IPS-NIHi7 (cell line): Measurements from ENCODE around the gene RFC5.
"Not testable (repeated sequence)": the region's sequence is repeated elsewhere in the genome, so short reads cannot be mapped to it uniquely, and the experiment has no call there.

Experiments
- DNase-seq: peaks from one replicate; pipeline ENCODE4 v3.0.0; 2012; ENCODE audit warnings: mixed read lengths; ENCODE audit errors: extremely low spot score

Gene RFC5

DNA sequence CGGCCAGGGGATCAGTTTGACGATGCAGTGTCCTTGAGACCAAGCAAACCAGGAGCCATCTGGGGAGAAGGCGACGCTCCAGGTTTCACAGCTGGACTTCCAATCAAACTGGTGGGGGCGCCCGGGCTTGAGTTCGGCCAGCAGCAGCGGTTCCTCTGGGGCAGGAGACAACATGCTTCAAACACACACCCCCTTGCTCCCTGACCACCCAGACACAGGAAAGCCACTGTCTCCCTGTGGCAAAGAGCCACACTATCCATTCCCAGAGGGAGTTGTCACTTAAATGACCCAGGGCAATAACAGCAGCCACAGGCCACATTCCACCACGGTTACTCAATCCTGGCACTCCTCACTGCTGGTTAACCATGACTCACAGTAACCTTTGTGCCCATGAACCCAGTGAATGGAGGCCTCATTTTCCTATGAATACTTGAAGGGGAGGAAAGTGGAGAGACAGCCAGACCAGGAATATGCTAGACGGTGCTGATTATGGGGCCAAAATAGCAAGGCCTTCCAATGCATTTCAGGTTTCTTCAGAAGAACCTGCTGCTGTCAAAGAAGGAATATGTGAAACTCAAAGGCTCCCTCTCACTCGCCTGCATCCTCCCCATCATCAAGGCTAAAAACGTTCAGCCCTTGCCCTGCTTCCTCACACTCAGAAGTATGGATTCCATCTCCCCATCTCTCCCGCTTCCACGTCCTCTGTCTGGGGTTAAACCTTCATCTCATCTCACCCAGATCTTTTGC lies 36.0 kb downstream of the RFC5 start:
- DNase-seq = peak; percentile 29

- no peak for DNase-seq
Measured at GRCh38 chr12:118053071-118053985, 36.8 kb downstream of the RFC5 start.

GRCh38 chr12:118055144-118055557 lies 38.6 kb downstream of the RFC5 start:
- DNase-seq = peak; percentile 57

DNA sequence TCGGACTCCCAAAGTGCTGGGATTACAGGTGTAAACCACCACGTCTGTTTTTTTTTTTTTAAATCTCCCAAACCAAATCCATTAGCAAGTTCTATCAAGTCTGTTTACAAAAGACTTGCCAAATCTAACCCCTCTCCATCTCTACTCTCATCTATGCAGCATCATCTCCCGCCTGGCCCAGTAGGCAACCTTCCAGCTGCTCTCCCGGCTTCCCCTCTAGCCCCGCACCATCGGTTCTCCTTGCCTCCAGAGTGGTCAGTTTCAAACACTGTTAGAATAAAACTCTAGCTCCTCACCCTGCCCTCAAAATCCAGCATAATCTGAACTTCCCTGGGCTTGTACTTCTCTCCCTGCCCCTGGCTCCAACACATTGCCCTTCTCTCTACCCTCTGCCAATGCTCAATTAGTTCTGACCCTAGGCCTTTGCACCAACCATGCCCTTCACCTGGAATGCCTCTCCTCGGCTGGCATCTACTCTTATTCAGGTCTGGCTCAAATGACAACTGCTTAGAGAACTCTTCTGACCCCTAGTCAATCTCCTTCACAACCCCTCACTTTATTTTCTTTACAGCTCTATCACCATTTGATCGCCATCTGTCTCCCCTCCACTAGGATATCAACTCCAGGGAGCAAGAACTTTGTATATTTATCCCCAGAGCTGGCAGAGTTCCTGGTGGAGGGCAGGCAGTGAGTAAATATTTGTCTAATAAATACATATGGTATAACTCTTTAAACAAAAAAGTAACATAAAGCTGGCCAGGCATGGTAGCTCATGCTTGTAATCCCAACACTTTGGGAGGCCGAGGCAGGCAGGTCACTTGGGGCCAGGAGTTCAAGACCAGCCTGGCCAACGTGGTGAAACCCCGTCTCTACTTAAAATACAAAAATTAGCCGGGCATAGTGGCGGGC lies 39.6 kb downstream of the RFC5 start:
- DNase-seq = no peak

DNA sequence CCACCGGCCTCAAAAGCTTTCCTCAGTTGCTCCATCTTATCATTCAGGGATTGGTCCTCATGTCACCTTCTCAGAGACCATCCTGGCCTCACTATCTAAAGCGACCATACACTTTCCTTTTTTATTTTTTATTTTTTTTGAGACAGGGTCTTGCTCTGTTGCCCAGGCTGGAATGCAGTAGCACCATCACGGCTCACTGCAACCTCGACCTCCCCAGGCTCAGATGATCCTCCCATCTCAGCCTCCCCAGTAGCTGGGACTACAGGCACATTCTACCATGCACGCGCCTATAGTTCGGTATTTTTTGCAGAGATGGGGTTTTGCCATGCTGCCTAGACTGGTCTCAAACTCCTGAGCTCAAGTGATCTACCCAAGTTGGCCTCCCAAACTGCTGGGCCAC lies 41.7 kb downstream of the RFC5 start:
- DNase-seq = no peak

GRCh38 chr12:118058881-118059280 lies 42.4 kb downstream of the RFC5 start:
- no peak for DNase-seq

GRCh38 chr12:118059341-118060191 lies 43.1 kb downstream of the RFC5 start:
- no peak for DNase-seq

DNA sequence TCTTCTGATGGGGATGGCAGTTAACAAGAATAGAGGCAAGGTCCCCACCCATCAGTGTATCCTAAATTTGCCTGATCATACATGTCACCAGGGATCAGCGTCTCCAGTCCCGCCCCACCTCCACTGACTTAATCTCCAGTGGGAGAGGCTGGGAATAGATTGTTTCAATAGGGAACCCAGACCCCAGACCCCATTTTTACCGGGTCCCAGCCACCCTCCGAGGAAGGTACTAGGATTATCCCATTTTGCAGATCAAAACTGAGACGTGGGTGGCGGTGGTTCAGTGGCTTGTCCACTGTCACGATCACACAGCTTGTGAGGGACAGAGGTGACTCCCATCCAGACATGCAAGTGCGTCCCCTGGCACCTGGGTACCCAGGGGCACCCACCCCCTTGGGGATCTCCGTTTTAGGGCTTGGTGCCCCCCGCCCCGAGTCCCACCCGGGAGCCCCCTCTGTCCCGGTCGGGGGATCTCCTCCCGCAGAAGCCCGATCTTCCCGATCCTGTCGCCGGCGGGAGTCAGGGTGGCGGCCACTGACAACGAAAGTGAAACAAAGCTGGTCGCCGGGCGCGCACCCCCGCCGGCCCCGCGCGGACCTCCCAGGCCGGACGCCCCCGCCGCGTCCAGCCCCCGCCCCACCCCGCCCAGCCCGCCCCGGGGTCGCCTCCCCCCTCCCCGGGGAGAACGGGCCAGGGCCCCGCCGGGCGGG lies 44.0 kb downstream of the RFC5 start:
- DNase-seq = no peak

GRCh38 chr12:118061011-118061872 lies 44.7 kb downstream of the RFC5 start, which contains the start of gene WSB2:
TSS of gene WSB2 (minus strand) at chr12:118061179. CDS start at chr12:118061048, 131 bp downstream.
- peak; percentile 79 for DNase-seq

- peak; percentile 65 for DNase-seq
Measured at GRCh38 chr12:118061873-118062843, 45.7 kb downstream of the RFC5 start.

GRCh38 chr12:118063576-118064391 lies 47.3 kb downstream of the RFC5 start:
- no peak for DNase-seq

DNA sequence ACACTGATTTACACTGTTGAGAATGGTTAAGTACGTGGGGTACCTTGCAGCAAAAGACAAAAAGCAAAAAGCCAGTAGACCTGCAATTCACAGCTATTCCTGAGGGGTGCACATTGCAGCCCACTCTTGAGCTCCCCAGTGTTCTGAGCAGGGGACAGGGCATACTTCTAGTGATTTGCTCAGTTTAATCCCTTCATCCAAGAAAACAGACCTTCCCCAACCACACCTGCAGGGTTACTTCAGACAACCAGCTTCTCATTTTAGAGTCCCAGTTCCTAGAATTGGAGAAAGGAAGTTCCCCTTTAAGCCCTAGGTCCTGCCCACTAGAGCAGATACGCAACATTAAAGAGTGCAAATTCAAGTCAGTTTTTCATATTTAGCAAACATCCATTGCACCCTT lies 48.1 kb downstream of the RFC5 start:
- peak; percentile 39 for DNase-seq

- no peak for DNase-seq
Measured at GRCh38 chr12:118065380-118065779, 48.9 kb downstream of the RFC5 start.

GRCh38 chr12:118068445-118068844 lies 51.9 kb downstream of the RFC5 start:
- no peak for DNase-seq

DNA sequence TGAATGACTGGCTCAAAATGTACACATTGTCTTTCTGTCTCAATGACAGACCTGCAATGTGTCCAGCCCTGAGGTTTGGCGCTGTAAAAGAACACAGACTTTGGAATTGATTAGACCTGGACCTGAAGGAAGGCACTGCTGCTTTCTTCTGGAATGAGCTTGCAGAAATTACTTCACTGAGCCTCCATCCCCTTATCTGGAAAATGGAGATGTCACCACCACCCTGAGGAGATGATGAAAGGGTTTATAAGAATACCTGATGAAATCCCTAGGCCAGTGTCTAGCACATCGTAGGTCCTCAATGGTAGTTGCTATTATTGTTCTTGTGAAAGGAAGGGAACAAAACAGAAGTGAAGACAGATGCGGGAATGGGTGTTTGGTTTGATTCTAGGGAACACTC lies 54.1 kb downstream of the RFC5 start:
- no peak for DNase-seq

GRCh38 chr12:118073768-118074167 lies 57.3 kb downstream of the RFC5 start:
- DNase-seq = no peak

- not testable (repeated sequence) for DNase-seq
Measured at GRCh38 chr12:118081521-118081920, 65.0 kb downstream of the RFC5 start.
